GM12891 (cell line): ENCODE measurements around the gene AKAP12.

Experiments
- POLR2A ChIP-seq: IDR thresholded peaks from 2 replicates; pipeline ENCODE4 v1.6.1; 2011; ENCODE audit warnings: low read depth, low read length, control low read depth
- POLR2AphosphoS5 ChIP-seq: IDR thresholded peaks from 2 replicates; pipeline ENCODE4 v1.6.1; 2011; ENCODE audit warnings: low read depth, low read length, control low read depth
- SPI1 ChIP-seq: IDR thresholded peaks from 2 replicates; pipeline ENCODE4 v1.6.1; 2011; ENCODE audit warnings: low read depth, low read length, control low read depth
- TAF1 ChIP-seq: IDR thresholded peaks from 2 replicates; pipeline ENCODE4 v1.6.1; 2011; ENCODE audit warnings: low read depth, low read length, control low read depth

DNA sequence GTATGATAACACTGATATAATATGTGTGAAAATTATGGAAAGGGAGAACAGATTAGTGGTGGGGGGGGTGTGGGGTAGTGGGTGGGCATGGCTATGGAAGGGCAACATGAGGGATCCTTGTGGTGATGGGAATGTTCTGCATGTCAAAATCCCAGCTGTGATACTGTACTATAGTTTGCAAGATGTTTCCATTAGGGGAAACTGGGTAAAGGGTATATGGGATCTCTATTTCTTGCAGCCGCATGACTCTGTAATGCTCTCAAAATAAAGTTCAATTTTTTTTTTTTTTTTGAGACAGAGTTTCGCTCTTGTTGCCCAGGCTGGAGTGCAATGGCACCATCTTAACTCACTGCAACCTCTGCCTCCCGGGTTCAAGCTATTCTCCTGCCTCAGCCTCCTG is 137.3 kb downstream of the AKAP12 start:
- no peak for TF ChIP-seq POLR2AphosphoS5
- no peak for TF ChIP-seq POLR2A
- TF ChIP-seq TAF1: no peak
- TF ChIP-seq SPI1: no peak
